H1 (cell line): Measurements from ENCODE around the gene FKBP10. TPM values are rescaled to one million over a fixed set of nuclear protein-coding genes. Genes with fewer than 3 reads are reported as not detected.
A peak's percentile ranks its signal among the peaks of the same experiment; 100 is the strongest.

Experiments used
- CTCF ChIA-PET: fragments of 300-600 bp; sonication (Branson Sonifier 250); formaldehyde crosslinking; loops from one replicate; lab custom pipeline; 2021; ENCODE audit not compliant: partially characterized antibody; lab: Charles Lee
- POLR2A ChIA-PET: fragments of 300-600 bp; sonication (Branson Sonifier 250); formaldehyde crosslinking; loops from one replicate; lab custom pipeline; 2021; ENCODE audit warnings: inconsistent platforms; ENCODE audit not compliant: partially characterized antibody; lab: Charles Lee
- DNase-seq, 2 experiments: peaks; one replicate each; pipeline versions ENCODE4 v3.0.0 to v3.0.0-alpha.2; 2010 to 2022; ENCODE audit warnings: low spot score in 2 of 2, low read depth in 1 of 2, mixed read lengths in 1 of 2
- FAIRE-seq: peaks from 2 replicates; lab custom pipeline; 2011; peaks lifted over from hg19 to GRCh38; lab: Jason Lieb, UNC
- H2AFZ ChIP-seq: 2 replicates; pipeline ENCODE4 v1.8.1; 2012; ENCODE audit warnings: low read length, inconsistent platforms
- H2AK5ac ChIP-seq: 2 replicates; pipeline ENCODE4 v1.6.1; 2013; ENCODE audit warnings: low read depth, low read length
- H2BK120ac ChIP-seq: replicated peaks from 2 replicates; pipeline ENCODE3; 2013; ENCODE audit warnings: low read depth, low read length, inconsistent platforms
- H2BK12ac ChIP-seq: 2 replicates; pipeline ENCODE4 v1.6.1; 2013; ENCODE audit warnings: low read depth, low read length
- H2BK15ac ChIP-seq: 2 replicates; pipeline ENCODE4 v1.6.1; 2013; ENCODE audit warnings: low read length
- H2BK20ac ChIP-seq: 2 replicates; pipeline ENCODE4 v1.6.1; 2013; ENCODE audit warnings: low read length
- H2BK5ac ChIP-seq: 2 replicates; pipeline ENCODE4 v1.6.1; 2013; ENCODE audit warnings: low read depth, low read length
- H3K14ac ChIP-seq: 2 replicates; pipeline ENCODE4 v1.6.1; 2013; ENCODE audit warnings: inconsistent platforms; ENCODE audit not compliant: insufficient read length
- H3K18ac ChIP-seq: 2 replicates; pipeline ENCODE4 v1.6.1; 2013; ENCODE audit warnings: low read length; ENCODE audit errors: extremely low read depth
- H3K23ac ChIP-seq: 2 replicates; pipeline ENCODE4 v1.6.1; 2013; ENCODE audit warnings: inconsistent platforms; ENCODE audit not compliant: insufficient read length
- H3K23me2 ChIP-seq: 2 replicates; pipeline ENCODE4 v1.6.1; 2013; ENCODE audit warnings: low read depth, low read length
- H3K27ac ChIP-seq: 2 replicates; pipeline ENCODE4 v1.6.1; 2011; ENCODE audit warnings: low read depth, low read length, inconsistent platforms
- H3K27me3 ChIP-seq, 4 experiments: replicated peaks in 1 of 4; 1 replicate in 1 of 4; 2 replicates in 3 of 4; pipeline versions ENCODE4 v1.6.1 to v1.8.1; 2011 to 2013; ENCODE audit warnings: low read length in 3 of 4, mild to moderate bottlenecking in 3 of 4, inconsistent platforms in 2 of 4, mixed read lengths in 2 of 4, moderate library complexity in 1 of 4; ENCODE audit not compliant: control insufficient read depth in 3 of 4, insufficient read depth in 3 of 4; ENCODE audit errors: extremely low read depth in 1 of 4
- H3K36me3 ChIP-seq, 4 experiments: 2 replicates each; pipeline versions ENCODE4 v1.6.1 to v1.8.1; 2011 to 2013; ENCODE audit warnings: mild to moderate bottlenecking in 4 of 4, low read length in 3 of 4, moderate library complexity in 2 of 4, control low read depth in 1 of 4, inconsistent platforms in 1 of 4; ENCODE audit not compliant: insufficient read depth in 4 of 4, control insufficient read depth in 2 of 4
- H3K4ac ChIP-seq: replicated peaks from 2 replicates; pipeline ENCODE3; 2013; ENCODE audit warnings: low read length, low read depth, mixed read lengths, inconsistent platforms; ENCODE audit not compliant: insufficient read length
- H3K4me1 ChIP-seq, 4 experiments: replicated peaks in 1 of 4; 1 replicate in 1 of 4; 2 replicates in 3 of 4; pipeline versions ENCODE4 v1.6.1 to v1.8.1; 2011 to 2013; ENCODE audit warnings: low read length in 3 of 4, inconsistent platforms in 2 of 4, mixed read lengths in 1 of 4; ENCODE audit not compliant: insufficient read depth in 4 of 4, control insufficient read depth in 3 of 4
- H3K4me2 ChIP-seq, 2 experiments: 2 replicates each; pipeline versions ENCODE4 v1.6.1 to v1.8.1; 2011 to 2013; ENCODE audit warnings: low read depth in 2 of 2, low read length in 2 of 2, control low read depth in 1 of 2, inconsistent platforms in 1 of 2, mild to moderate bottlenecking in 1 of 2; ENCODE audit not compliant: insufficient read depth in 1 of 2
- H3K4me3 ChIP-seq, 4 experiments: fragments of 200-600, 300-600 bp in 1 of 4; sonication (generic), shearing (Covaris generic), sonication (Bioruptor Twin) in 1 of 4; 2 replicates each; pipeline versions ENCODE4 v1.5.1 to v1.8.1; 2011 to 2016; ENCODE audit warnings: low read length in 4 of 4, low read depth in 3 of 4, control low read depth in 2 of 4, inconsistent platforms in 2 of 4, mild to moderate bottlenecking in 2 of 4, mixed read lengths in 1 of 4, moderate library complexity in 1 of 4; ENCODE audit not compliant: insufficient read depth in 2 of 4; ENCODE audit errors: extremely low read depth in 1 of 4
- H3K56ac ChIP-seq: replicated peaks from 2 replicates; pipeline ENCODE3; 2013; ENCODE audit warnings: low read depth, mild to moderate bottlenecking, mixed read lengths, low read length, inconsistent platforms; ENCODE audit not compliant: insufficient read length
- H3K79me1 ChIP-seq: 2 replicates; pipeline ENCODE4 v1.6.1; 2013; ENCODE audit warnings: low read depth, low read length, control low read depth
- H3K79me2 ChIP-seq, 2 experiments: 2 replicates each; pipeline versions ENCODE4 v1.6.1 to v1.8.1; 2012 to 2013; ENCODE audit warnings: low read length in 2 of 2, mild to moderate bottlenecking in 2 of 2, inconsistent platforms in 1 of 2; ENCODE audit not compliant: insufficient read depth in 2 of 2, control insufficient read depth in 1 of 2
- H3K9ac ChIP-seq, 4 experiments: replicated peaks in 1 of 4; 1 replicate in 1 of 4; 2 replicates in 3 of 4; pipeline versions ENCODE4 v1.6.1 to v1.8.1; 2011 to 2013; ENCODE audit warnings: low read depth in 3 of 4, low read length in 3 of 4, control low read depth in 2 of 4, mild to moderate bottlenecking in 2 of 4, moderate library complexity in 2 of 4, inconsistent platforms in 1 of 4; ENCODE audit errors: extremely low read depth in 1 of 4
- H3K9me3 ChIP-seq, 2 experiments: 2 replicates each; pipeline versions ENCODE4 v1.6.1 to v1.8.1; 2012 to 2013; ENCODE audit warnings: mild to moderate bottlenecking in 2 of 2, moderate library complexity in 2 of 2, control low read depth in 1 of 2, inconsistent platforms in 1 of 2, low read depth in 1 of 2, low read length in 1 of 2, mixed read lengths in 1 of 2; ENCODE audit not compliant: insufficient read depth in 2 of 2
- H4K20me1 ChIP-seq, 2 experiments: replicated peaks in 1 of 2; 2 replicates each; pipeline versions ENCODE3 to v1.8.1; 2011 to 2013; ENCODE audit warnings: inconsistent platforms in 2 of 2, low read length in 2 of 2, mild to moderate bottlenecking in 1 of 2; ENCODE audit not compliant: insufficient read depth in 2 of 2, control insufficient read depth in 1 of 2
- H4K5ac ChIP-seq: 2 replicates; pipeline ENCODE4 v1.6.1; 2013; ENCODE audit warnings: low read length, low read depth, mixed read lengths, inconsistent platforms; ENCODE audit not compliant: insufficient read length
- H4K8ac ChIP-seq: 2 replicates; pipeline ENCODE4 v1.8.0; 2013; ENCODE audit warnings: mild to moderate bottlenecking, moderate library complexity, low read length, inconsistent platforms; ENCODE audit not compliant: insufficient read depth; ENCODE audit errors: extremely low read depth
- H4K91ac ChIP-seq: replicated peaks from 2 replicates; pipeline ENCODE3; 2013; ENCODE audit warnings: low read length, mixed read lengths, inconsistent platforms; ENCODE audit not compliant: insufficient read length
- MAX ChIP-seq: IDR thresholded peaks from 2 replicates; pipeline ENCODE4 v1.6.1; 2012; ENCODE audit warnings: inconsistent platforms
- POLR2AphosphoS5 ChIP-seq: IDR thresholded peaks from 2 replicates; pipeline ENCODE4 v1.6.1; 2011; ENCODE audit warnings: low read depth, low read length
- RAD21 ChIP-seq, 2 experiments: IDR thresholded peaks in 1 of 2; conservative IDR thresholded peaks in 1 of 2; 2 replicates each; pipeline ENCODE4 v1.6.1; 2011; ENCODE audit warnings: low read depth in 2 of 2, low read length in 2 of 2, improper control_type of control experiment in 1 of 2, inconsistent platforms in 1 of 2, mild to moderate bottlenecking in 1 of 2, moderate library complexity in 1 of 2
- SP4 ChIP-seq: IDR thresholded peaks from 2 replicates; pipeline ENCODE4 v1.6.1; 2012; ENCODE audit warnings: low read length, inconsistent platforms
- TEAD4 ChIP-seq: IDR thresholded peaks from 2 replicates; pipeline ENCODE4 v1.6.1; 2012; ENCODE audit warnings: low read depth, low read length, inconsistent platforms, mixed read lengths
- WGBS, 2 experiments: shearing (Covaris generic) in 1 of 2; methylation state at CpG; one replicate each; pipeline versions ENCODE4 v1.1.6 to v1.1.7; 2013 to 2015; ENCODE audit warnings: low lambda C conversion rate in 2 of 2, mixed read lengths in 2 of 2, inconsistent platforms in 1 of 2, low coverage in 1 of 2, missing lambda C conversion rate in 1 of 2; ENCODE audit not compliant: insufficient replicate concordance in 2 of 2, insufficient coverage in 1 of 2, insufficient read length in 1 of 2; ENCODE audit errors: extremely low coverage in 1 of 2, missing lambda C conversion rate in 1 of 2; 5-methylcytosine and 5-hydroxymethylcytosine counted together
- polyA plus RNA-seq, 7 experiments: library from polyadenylated mRNA; depleted of rRNA in 3 of 7; stranded (reverse) in 5 of 7; unstranded in 2 of 7; fragments of >200 nt in 5 of 7; fragments of 200-250 nt in 2 of 7; gene quantifications; 1 replicate in 5 of 7; 2 replicates in 1 of 7; 4 replicates in 1 of 7; pipeline versions ENCODE4 v1.2.1 to v1.2.3, GENCODE V29; 2011 to 2013; ENCODE audit warnings: missing spikeins in 2 of 7, mixed read lengths in 2 of 7
- total RNA-seq: library from RNA; stranded (reverse); fragmentation: NEBNext Ultra II Directional; extraction: Animal tissue kit (Norgen Biotek cat#: 25700); gene quantifications from 2 replicates; pipeline ENCODE4 v1.2.1, GENCODE V29; 2021
- TF ChIP-seq, protein P1 (sequence below), 3 experiments: IDR thresholded peaks; 1 replicate in 2 of 3; 2 replicates in 1 of 3; pipeline versions ENCODE4 v1.5.1 to v1.6.1; 2011; ENCODE audit warnings: low read length in 3 of 3, mild to moderate bottlenecking in 3 of 3, inconsistent platforms in 2 of 3, low read depth in 1 of 3, moderate library complexity in 1 of 3; ENCODE audit not compliant: insufficient read depth in 1 of 3; ENCODE audit errors: control extremely low read depth in 1 of 3

FKBP10 gene
- total and polyA plus RNA-seq, 2 of the 8 experiments (the other 6 are each of a cell fraction or from before 2014, with no cell fraction given) = 173 to 283 TPM

GRCh38 chr17:41801374-41802271 is 11.2 kb upstream of the FKBP10 start:
- Histone ChIP-seq H3K36me3 (peaks cover 0 to 3% (median 0%) of the 10 kb centered on the region in 4 experiments; a peak in 1 of 8 replicates), H3K4me1 (peaks cover 5 to 15% (median 10%) of the 10 kb centered on the region in 4 experiments), H3K79me2 (no peaks in the 10 kb centered on the region), H3K4me2 (peak overlapping the region; percentile 58 to 71), H2BK20ac (no peak overlapping the region), H2BK120ac (no peak overlapping the region), H3K23ac (no peak overlapping the region), H2BK5ac (peak overlapping the region; percentile 10; the same call in 1 of the 2 replicates), H3K9ac (no peak overlapping the region), H3K27ac (0 out of 2 replicates have a peak overlapping the region, but pooled peaks have one; percentile 1), H3K4me3 (peak overlapping the region in 2 of 4 experiments; percentile 21 to 34; a peak in 4 of 8 replicates), H3K79me1 (no peaks in the 10 kb centered on the region), H4K5ac (no peak overlapping the region), H2BK15ac (peak overlapping the region; percentile 84; the same call in 1 of the 2 replicates), H2BK12ac (no peak overlapping the region; the same call in 1 of the 2 replicates), H3K56ac (no peak overlapping the region), H4K91ac (peak overlapping the region; percentile 45), H4K20me1 (no peaks in the 10 kb centered on the region), H3K9me3 (no peaks in the 10 kb centered on the region), H3K14ac (no peak overlapping the region), H2AK5ac (no peak overlapping the region), H3K27me3 (no peaks in the 10 kb centered on the region), H3K23me2 (peaks cover 2% of the 10 kb centered on the region; the same call in 1 of the 2 replicates), H3K18ac (0 out of 2 replicates have a peak overlapping the region, but pooled peaks have one; percentile 68), H4K8ac (no peak overlapping the region; the same call in 1 of the 2 replicates), H2AFZ (no peak overlapping the region), H3K4ac (no peak overlapping the region)
- FAIRE-seq (peak; percentile 42), DNase-seq (peak in 1 of 2 experiments; percentile 97)
- ChIA-PET CTCF (interaction anchor here (0.6 to 10.9 kb wide), 36 partner anchors 9 to 215 kb away, joined by 3 to 149 read pairs (median 6); partner anchors contain the start of genes DNAJC7, FKBP10, JUP and P3H4), POLR2A (interaction anchor here (0.6 to 6.9 kb wide), 18 partner anchors 9 to 239 kb away, joined by 3 to 71 read pairs (median 5); partner anchors contain the start of genes EIF1, FKBP10, HAP1 and JUP)
- 26% methylated on average over 11 of the region's 14 CpGs; no CpG with 5 or more reads in 1 of the 2 experiments for WGBS, 2 experiments
- peak; percentile 88 to 91 for TF ChIP-seq RAD21 (IDR thresholded peaks at IDR 0.05 in 1 of 2, conservative IDR thresholded peaks at IDR 0.05 in 1 of 2; ENCODE audit: low read depth in 2 of 2, low read length in 2 of 2)
- TF ChIP-seq SP4 = peak; percentile 53; the same call in 1 of the 2 replicates
- no peak for TF ChIP-seq POLR2AphosphoS5
- peak; percentile 56; the same call in 1 of the 2 replicates for TF ChIP-seq MAX
- TF ChIP-seq TEAD4 = peak; percentile 3; the same call in 1 of the 2 replicates
- TF ChIP-seq, protein P1, sequence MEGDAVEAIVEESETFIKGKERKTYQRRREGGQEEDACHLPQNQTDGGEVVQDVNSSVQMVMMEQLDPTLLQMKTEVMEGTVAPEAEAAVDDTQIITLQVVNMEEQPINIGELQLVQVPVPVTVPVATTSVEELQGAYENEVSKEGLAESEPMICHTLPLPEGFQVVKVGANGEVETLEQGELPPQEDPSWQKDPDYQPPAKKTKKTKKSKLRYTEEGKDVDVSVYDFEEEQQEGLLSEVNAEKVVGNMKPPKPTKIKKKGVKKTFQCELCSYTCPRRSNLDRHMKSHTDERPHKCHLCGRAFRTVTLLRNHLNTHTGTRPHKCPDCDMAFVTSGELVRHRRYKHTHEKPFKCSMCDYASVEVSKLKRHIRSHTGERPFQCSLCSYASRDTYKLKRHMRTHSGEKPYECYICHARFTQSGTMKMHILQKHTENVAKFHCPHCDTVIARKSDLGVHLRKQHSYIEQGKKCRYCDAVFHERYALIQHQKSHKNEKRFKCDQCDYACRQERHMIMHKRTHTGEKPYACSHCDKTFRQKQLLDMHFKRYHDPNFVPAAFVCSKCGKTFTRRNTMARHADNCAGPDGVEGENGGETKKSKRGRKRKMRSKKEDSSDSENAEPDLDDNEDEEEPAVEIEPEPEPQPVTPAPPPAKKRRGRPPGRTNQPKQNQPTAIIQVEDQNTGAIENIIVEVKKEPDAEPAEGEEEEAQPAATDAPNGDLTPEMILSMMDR (IDR thresholded peaks at IDR 0.05; ENCODE audit: control extremely low read depth in 1 of 3, insufficient read depth in 1 of 3, low read depth in 1 of 3, low read length in 3 of 3) = peak; percentile 92 to 97 (median 97)
